Uterus (tissue), 2 donors: ENCODE data around the gene MACROH2A2.

ENCODE experiments used
- POLR2A ChIP-seq, 2 donors: fragments of 450-650 bp; IDR thresholded peaks; one replicate each; pipeline ENCODE4 v1.6.1; 2016; ENCODE audit warnings: antibody characterized with exemption in 2 of 2, mild to moderate bottlenecking in 1 of 2, moderate library complexity in 1 of 2
- TF ChIP-seq, protein P1 (sequence below), 4 experiments: fragments of 200-600 bp in 2 of 4; fragments of 450-650 bp in 2 of 4; sonication (generic) in 2 of 4; IDR thresholded peaks; one replicate each; pipeline ENCODE4 v1.5.1; 2016 to 2019; ENCODE audit warnings: antibody characterized with exemption in 4 of 4, mild to moderate bottlenecking in 2 of 4, moderate library complexity in 1 of 4

DNA sequence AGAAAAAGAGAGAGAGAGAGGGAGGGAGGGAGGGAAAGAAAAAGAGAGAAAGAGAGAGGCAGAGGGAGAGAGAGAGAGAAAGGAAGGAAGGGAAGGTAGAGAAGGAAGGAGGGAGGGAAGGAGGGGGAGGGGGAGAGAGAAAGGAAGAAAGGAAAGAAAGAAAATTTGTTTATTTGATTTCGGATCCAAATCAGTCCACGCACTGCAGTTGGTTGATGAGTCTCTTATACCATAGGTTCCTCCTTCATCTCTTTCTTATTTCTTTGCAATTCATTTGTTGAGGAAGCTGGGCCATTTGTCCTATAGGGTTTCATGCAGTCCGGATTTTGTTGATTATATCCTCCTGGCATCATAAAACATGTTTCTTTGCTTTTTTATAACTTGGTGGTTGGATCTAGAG is 45.6 kb downstream of the MACROH2A2 start:
- TF ChIP-seq, protein P1, sequence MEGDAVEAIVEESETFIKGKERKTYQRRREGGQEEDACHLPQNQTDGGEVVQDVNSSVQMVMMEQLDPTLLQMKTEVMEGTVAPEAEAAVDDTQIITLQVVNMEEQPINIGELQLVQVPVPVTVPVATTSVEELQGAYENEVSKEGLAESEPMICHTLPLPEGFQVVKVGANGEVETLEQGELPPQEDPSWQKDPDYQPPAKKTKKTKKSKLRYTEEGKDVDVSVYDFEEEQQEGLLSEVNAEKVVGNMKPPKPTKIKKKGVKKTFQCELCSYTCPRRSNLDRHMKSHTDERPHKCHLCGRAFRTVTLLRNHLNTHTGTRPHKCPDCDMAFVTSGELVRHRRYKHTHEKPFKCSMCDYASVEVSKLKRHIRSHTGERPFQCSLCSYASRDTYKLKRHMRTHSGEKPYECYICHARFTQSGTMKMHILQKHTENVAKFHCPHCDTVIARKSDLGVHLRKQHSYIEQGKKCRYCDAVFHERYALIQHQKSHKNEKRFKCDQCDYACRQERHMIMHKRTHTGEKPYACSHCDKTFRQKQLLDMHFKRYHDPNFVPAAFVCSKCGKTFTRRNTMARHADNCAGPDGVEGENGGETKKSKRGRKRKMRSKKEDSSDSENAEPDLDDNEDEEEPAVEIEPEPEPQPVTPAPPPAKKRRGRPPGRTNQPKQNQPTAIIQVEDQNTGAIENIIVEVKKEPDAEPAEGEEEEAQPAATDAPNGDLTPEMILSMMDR (IDR thresholded peaks at IDR 0.05), result no peak
- TF ChIP-seq POLR2A (IDR thresholded peaks at IDR 0.05), result no peak
